H54 (cell line): ENCODE data around the gene KCNQ4.
A peak's percentile ranks its signal among the peaks of the same experiment; 100 is the strongest.

Experiments used
- DNase-seq: peaks from one replicate; pipeline ENCODE4 v3.0.0; 2011; ENCODE audit warnings: low spot score, mixed read lengths; ENCODE audit not compliant: insufficient read length
- FAIRE-seq: peaks from 3 replicates; lab custom pipeline; 2011; peaks lifted over from hg19 to GRCh38; lab: Jason Lieb, UNC
- POLR2A ChIP-seq: IDR thresholded peaks from 2 replicates; pipeline ENCODE4 v1.6.1; 2011; ENCODE audit warnings: low read depth, mild to moderate bottlenecking, low read length

The KCNQ4 gene

DNA sequence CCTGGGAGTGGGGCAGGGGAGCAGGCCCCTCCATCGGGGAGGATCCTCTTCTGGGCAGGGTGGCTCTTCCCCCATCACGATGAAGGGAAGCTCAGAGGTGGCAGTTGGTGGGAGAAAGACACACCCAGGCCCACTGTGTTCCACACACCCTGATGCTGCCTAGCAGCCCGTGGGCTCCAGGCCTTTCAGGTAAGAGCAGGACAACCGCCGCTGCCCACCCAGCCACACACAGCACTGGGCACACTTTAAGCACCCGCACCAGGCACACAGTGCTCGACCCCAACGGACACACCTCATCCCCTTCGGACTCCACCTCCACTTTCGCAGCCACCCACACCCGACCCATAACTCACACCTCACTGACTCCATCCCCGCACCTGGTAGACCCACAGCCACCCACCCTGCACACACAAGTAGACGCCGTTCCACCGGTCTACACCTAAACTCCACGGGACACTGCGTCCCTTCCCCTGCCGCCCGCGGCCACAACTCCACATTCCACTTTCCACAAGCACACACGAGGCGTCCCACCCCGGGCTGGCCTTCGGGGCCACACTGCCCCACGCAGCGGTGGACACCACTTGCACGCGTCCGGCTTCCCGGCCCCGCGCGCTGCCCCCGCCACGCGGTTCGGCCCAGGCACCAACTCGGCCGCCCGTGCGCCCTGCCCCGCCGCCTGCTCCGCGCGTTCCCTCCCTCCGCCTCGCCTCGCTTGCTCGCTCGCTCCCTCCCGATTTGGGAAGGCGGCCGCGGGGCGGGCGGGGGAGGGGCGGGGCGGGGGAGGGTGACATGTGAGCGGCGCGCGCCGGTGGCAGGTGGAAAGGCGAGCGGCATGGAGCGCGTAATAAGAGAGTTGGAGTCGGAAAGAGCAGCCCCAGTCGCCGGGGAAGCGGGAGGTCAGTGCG, at the start of gene KCNQ4:
KCNQ4 (plus strand) TSS at position 787 of the 905 bp plus-strand sequence. CDS start 307 bp downstream, outside the sequence.
- TF ChIP-seq POLR2A: no peak
- no peak for DNase-seq
- FAIRE-seq: no peak

DNA sequence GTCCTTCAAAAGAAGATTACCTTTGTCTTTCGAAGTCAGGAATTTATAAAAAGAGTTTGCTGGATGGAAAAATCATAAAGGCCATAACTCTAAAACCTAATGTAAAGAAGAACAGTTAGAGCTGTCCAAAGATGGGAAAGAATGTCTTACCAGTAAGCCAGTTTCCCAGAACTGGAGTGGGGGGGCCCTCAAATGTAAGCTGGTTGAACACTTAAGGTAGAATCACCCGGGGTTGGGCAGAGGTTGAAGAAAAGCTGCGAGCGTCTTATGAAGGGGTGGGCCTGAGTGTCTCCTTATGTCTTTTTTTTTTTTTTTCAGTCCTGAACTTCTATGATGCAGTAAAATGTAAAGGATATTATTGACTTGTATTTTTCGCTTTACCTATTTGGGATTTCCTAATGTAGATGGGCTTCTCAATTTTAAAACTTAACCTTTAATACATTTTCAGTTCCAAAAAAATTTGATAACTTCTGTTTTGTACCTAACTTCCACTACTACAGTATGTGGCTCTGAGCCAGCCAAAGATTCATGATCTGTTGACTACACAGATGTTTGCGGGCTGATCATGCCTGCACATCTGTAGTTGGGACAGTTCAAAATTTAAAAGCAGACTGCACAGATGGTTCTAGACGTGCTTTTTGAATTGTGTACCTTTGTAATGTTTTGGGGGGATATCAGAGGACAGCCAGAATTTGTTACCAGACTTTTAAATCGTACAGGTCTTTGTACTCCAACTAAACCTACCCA, 48.5 kb upstream of the KCNQ4 start:
- TF ChIP-seq POLR2A: no peak
- DNase-seq: no peak
- FAIRE-seq: no peak

DNA sequence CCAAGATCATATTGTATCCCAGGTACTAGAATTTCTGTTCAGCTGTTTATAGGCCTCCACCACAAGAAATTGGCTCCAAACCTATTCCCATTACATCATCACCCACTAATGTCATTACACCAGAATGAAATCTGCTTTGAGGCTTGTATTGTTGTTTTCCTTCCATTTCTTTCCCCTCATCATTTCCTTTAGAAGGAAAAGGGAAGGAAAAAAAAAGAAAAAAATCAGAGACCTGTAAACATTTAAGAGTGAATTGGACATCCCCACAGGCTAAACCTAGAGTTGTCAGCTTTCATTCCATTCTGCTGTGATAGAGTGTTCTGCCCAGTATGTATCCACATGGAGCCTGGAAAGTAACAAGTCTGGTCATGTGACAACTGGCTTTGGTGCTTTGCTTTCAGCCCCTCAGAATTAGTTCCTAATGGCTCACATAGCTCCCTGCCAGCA, 47.5 kb upstream of the KCNQ4 start:
- no peak for TF ChIP-seq POLR2A
- DNase-seq: peak; percentile 26
- peak; percentile 65 for FAIRE-seq

DNA sequence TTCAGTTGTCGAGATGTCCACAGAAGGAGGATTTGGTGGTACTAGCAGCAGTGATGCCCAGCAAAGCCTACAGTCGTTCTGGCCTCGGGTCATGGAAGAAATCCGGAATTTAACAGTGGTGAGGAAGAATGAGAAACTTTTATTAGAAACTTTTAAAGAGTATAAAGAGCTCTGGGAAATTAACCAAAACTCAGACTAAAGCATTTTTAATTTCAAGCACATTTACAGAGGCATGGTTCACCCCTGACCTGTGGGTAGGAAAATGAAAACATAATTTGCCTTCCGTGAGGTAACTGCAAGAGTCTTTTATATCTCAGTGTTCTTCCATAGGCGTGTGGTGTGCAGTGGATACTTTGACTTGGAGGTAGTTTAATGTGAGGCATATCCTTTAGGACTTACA, 44.8 kb upstream of the KCNQ4 start:
- TF ChIP-seq POLR2A: no peak
- FAIRE-seq (no peak), DNase-seq (no peak)

DNA sequence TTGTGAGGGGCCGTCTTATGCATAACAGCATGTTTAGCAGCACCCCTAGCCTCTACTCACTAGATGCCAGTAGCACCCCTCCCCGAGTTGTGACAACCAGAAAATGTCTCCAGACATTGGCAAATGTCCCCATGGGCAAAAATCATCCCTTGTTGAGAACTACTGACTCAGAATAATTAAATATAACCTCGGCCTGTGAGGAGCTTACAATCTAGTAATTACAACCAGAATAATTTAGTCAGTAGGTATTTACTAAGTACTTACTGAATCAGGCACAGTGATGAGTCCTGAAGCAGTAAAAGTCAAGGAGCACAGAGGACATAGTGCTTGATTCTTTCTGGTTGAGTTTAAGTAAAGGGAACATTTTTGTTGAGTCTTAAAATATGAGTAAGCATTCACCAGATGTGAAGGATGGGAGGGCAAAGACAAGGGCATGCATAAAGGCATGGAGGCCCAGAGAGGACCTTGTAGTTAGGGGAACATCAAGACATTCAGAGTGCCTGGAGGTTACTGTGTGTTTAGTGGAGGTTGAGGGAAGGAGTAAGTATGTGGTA, 44.1 kb upstream of the KCNQ4 start:
- no peak for TF ChIP-seq POLR2A

DNA sequence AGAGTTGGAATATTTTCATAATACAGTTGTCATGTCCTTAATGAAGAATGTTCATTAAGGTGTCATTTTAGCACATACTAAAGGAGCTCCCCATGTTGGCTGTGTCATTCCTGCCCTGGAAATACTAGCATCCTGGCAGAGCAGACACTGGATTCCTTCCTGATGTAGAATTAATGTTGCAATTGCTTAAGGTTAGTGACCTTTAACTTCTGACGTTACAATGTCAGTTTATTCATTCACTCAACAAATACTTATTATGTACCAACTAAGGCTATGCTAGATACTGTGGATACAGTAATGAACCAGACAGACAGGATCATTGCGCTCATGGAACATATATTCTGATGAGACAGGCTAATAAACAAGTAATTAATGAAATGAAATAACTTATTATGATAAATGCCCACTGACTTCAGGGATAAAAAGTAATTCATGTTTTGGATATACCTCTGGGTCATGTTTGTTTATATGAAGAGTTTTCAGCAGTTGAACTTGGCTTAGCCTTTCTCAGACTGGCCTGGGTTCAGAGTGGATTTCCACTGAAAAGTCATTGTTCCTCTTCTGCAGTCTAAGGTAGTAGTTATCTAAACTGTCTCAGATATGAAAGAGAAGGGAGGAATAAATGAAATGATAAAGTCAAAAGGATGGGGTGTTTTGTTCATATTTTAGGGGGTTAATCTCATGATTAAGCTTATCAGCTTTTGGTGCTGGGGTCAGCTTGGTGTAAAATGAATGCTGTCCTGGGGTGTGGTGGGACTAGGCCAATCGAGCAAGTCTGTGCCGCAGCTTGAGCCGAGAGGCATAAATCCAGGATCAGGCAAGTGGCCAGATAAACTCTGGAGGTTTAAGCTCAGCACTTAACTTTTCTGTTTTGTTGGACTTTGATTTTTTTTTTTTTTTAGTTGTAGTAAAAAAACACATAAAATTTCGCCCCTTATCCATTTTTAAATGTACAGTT, 43.3 kb upstream of the KCNQ4 start:
- FAIRE-seq: no peak
- no peak for TF ChIP-seq POLR2A
- no peak for DNase-seq

More for the DNA sequence above, 44.1 kb upstream of the KCNQ4 start:
- DNase-seq: no peak
- no peak for FAIRE-seq

DNA sequence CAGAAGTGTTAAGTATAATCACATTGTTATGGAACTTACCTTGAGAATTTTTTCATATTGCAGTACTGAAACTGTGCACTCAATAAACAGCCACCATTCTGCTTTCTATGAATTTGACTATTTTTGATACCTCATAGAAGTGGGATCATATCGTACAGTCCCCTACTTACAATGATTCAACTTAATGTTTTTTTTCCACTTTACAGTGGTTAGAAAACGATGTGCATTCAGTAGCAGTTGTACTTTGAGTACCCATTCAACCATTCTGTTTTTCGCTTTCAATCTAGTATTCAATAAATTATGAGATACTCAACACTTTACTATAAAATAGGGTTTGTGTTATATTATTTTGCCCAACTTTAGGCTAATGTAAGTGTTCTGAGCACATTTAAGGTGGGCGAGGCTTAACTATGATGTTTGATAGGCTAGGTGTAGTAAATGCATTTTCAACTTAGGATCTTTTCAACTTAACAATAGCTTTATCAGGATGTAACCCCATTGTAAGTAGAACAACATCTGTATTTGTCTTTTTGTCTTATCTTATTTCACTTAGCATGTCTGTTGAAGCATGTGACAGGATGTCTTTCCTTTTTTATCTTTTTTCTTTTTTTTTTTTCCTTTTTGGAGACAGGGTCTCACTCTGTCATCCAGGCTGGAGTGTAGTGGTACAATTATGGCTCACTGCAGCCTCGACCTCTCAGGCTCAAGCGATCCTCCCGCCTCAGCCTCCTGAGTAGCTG, 42.4 kb upstream of the KCNQ4 start:
- FAIRE-seq: no peak
- TF ChIP-seq POLR2A: no peak

DNA sequence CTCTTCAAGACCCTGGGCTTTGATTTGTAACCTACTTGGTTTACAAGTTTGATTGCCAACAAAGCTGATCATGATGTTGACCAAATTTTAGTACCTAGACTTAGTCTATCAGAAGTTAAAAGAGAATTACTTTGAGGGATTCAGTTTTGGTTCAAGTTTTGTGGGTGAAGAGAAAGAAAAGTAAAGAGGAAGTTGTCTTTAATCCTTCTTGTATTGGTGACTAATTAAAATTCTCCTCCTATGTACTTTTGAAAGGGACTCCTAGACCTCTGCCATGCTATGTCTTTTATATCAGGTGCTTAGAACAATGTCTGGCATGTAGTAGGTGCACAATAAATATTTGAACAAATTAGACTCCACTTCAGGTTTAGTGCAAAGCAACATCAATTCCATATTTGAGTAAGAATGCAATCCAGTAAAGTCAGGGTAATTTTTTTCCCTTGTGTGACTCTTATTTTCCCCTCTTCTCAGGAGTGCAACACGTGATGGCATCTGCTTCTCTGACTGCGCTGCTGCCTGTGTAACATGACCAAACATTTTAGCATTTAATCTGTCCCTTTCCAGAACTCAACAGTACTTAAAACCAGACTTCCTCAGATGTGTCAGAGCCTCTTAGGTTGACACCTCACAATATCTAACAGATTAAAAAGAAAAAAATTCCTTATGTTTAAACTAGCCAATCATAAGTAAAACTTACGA, 41.1 kb upstream of the KCNQ4 start:
- no peak for TF ChIP-seq POLR2A
- DNase-seq: no peak
- FAIRE-seq: no peak

More for the DNA sequence above, 42.4 kb upstream of the KCNQ4 start:
- no peak for DNase-seq

DNA sequence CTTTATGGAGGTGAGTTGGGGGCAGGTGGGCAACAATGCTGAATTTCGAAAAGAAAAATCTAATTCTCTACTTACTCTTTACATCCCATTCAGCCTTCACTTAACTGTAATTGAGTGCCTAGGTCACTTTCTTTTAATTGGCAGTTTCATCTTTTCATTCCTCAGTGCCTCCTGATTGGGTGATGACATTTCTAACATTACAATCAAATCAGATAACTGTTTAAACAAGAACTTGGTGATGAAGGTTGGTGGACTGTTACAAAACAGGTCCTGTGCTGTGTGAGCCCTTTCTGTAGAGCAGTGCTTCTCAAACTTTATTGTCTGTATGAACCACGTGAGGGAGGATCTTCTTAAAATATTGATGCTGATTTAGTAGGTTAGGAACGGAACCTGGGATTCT, 40.1 kb upstream of the KCNQ4 start:
- DNase-seq (no peak), FAIRE-seq (no peak)
- no peak for TF ChIP-seq POLR2A

DNA sequence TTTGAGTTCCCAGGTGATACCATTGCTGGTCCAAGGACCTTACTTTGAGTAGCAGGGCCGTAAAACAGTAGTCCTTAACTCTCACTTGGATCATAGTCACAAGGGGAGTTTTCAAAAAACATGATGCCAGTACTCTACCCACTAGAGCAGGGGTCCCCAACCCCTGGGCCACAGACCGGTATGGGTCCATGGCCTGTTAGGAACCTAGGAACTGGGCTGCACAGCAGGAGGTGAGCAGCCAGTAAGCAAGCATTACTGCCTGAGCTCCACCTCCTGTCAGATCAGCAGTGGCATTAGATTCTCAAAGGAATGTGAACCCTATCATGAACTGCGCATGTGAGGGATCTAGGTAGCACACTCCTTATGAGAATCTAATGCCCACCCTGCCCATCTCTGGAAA, 39.7 kb upstream of the KCNQ4 start:
- TF ChIP-seq POLR2A: no peak
- DNase-seq (no peak), FAIRE-seq (no peak)

DNA sequence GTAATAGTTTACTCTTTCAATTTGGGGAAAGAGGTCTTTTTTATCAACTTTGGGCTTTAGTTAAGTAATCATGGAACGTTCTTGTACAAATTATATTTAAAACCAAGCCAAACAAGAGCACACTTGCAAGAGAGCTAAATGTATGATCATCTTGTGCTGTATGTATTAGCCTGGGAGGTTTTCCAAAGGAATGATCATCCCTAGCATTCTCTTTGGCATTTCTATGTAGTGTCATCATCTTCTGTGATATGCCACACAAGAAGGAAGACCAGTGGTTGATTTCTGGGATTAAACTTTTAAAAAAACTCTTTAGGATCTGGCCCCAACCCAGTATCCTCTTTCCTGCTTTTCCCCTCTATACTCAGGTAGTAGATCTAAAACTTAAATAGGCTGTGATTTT, 38.4 kb upstream of the KCNQ4 start:
- no peak for FAIRE-seq
- DNase-seq: no peak
- no peak for TF ChIP-seq POLR2A

DNA sequence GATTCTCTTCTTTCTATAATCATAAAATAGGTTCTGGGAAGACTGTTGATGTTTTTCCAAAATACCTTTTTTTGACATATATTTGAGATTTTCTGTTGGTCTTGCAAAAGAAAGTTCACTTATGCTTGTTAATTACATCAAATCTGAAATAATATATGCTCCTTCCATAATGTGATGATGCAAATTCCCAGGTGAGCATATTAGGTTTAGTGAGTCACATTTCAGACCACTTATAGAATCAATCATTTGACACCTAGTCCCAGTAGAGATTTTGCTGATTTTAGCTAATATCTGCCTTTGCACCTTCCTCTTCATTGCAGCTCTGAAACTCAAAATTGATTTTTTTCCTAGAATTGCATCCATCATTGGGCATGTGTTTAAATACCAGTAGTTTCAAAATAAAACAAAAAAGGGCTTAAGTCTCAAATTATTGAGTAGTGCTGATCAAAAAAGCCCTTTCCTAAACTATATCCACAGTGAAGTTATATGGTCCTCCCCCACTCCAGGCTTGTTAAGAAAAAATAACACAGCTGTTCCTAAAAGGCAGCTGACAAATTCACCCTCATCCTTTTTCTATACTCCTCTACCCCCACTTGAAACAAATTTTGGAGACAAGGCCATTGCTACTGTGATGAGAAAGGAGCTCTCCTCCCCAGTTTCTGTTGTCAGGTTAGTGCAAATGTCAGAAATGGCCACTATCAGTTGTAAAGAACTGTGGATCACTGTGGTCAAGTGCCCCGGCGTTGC, 37.1 kb upstream of the KCNQ4 start:
- no peak for TF ChIP-seq POLR2A
- FAIRE-seq (no peak), DNase-seq (no peak)
